Activated T-cell treated with anti-CD3 and anti-CD28 coated beads for 4 hours (primary cell): ENCODE measurements around the gene RBFOX2.
"Not testable (repeated sequence)": the region's sequence is repeated elsewhere in the genome, so short reads cannot be mapped to it uniquely, and the experiment has no call there.

Experiments used
- DNase-seq: peaks from one replicate; pipeline ENCODE4 v3.0.0-alpha.2; 2020

RBFOX2 gene

DNA sequence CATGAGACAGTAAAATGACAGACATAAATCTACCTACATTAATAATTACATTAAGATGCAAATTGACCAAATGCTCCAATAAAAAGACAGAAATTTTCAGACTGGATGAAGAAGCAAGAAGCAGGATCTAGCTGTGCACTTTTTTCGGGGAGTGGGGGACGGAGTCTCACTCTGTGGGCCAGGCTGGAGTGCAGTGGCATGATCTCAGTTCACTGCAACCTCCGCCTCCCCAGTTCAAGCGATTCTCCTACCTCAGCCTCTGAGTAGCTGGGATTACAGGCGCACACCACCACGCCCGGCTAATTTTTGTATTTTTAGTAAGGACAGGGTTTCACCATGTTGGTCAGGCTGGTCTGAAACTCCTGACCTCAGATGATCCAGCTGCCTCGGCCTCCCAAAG, 222.0 kb downstream of the RBFOX2 start:
- not testable (repeated sequence) for DNase-seq

DNA sequence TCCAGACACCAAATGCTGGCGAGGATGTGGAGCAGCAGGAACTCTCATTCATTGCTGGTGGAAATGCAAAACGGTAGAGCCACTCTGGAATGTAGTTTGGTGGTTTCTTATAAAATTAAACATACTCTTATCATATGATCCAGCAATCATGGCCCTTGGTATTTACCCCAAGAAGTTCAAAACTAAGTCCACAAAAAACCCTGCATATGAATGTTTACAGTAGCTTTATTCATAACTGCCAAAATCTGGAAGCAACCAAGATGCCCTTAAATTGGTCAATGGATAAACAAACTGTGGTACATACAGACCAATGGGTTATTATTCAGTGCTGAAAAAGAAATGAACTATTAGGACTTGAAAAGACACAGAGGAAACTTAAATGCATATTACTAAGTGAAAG, 223.2 kb downstream of the RBFOX2 start:
- DNase-seq = no peak

DNA sequence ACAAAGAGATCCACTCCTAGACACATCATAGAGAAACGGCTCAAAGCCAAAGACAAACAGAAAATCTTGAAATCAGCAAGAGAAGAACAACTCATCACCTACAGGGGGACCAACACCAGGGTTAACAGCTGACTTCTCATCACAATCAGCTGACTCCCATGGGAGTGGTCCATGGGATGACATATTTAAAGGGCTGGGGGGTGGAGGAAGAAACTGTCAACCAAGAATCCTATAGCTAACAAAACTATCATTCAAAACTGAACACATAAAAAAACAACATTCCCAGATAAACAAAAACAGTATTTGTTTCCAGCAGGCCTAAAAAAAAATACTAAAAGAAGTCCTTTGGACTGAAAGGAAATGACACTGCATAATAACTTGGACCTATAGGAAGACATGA, 224.2 kb downstream of the RBFOX2 start:
- no peak for DNase-seq

DNA sequence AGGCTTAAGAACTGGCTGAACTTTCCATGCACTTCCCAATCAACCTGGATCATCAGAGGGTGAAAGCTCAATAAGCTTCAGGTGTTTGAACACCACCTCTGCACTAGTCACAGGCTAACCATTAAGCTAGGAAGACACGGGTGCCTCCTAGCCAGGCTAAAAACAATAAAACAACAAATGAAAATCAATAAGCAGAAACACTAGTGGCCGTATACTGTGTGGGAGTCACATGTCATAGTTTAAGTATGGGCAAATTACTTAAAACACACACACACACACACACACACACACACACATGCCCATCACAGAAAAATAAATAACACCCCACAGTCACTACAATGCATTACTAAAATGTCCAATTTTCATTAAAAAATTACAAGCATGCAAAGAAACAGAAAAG, 225.7 kb downstream of the RBFOX2 start:
- no peak for DNase-seq

DNA sequence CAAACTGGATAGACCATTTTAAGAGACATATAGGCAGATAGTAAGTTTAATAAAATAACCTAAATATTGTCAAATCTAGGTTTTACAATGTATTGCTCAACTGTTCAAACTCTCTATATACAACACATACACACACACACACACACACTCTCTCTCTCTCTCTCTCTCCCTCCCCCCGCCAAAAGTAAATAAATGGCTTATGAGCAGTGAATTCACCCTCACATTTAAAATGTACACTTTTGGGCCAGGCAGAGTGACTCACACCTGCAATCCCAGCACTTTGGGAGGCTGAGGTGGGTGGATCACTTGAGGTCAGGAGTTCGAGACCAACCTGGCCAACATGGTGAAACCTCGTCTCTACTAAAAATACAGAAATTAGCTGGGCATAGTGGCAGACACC, 227.3 kb downstream of the RBFOX2 start:
- not testable (repeated sequence) for DNase-seq

GRCh38 chr22:35799150-35799549, 229.5 kb downstream of the RBFOX2 start:
- DNase-seq = no peak

DNA sequence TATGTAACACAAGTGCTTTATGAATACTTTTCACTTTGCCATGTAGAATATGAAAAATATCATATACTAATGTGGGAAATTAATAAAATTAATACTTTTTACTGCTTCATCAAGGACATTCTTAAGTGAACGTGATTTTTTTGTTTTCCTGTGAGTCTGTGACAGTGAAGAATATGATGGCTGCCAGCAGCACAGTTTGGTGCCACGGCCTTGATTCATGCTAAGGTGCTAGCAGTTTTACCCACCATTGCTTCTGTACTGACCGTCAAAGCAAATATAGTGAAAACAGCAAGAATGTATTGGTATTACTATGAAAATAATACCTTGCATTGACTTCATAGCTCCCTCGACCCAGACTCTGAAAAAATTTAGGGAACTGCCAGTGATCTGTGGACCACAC, 231.2 kb downstream of the RBFOX2 start:
- no peak for DNase-seq

DNA sequence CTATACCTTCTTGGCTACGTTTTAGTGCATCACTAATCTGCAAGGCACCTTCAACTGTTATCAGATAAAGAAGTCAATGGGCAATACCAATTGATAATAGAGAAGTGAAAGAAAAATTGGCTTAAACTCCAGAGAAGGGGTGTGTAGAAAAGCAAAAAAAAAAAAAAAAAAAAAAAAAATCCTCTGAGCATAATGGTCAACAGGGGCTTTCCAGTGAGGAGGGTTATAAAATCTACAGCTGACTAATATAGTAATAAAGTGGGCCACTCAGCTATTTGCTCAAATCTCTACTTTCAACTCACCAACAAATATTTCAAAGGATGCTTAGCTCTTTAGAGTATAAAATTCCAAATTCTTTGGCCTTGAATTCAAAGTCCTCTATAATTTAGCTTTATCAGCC, 233.1 kb downstream of the RBFOX2 start:
- no peak for DNase-seq

- DNase-seq = no peak
Observed at GRCh38 chr22:35792506-35792905, 236.1 kb downstream of the RBFOX2 start.

DNA sequence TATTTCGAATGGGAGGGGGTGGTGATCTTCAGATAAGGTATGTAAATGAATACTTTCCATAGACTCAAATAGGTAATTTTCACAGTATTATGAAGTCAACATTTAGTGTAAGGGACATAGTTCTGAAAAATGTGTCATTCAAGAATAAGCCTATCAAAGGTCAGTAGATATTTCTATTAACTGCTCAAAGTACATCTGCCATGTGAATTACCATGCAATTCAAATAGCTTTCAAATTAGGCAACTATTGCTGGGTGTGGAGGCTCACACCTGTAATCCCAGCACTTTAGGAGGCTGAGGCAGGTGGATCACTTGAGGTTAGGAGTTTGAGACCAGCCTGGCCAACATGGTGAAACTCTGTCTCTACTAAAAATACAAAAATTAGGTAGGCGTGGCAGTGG, 236.8 kb downstream of the RBFOX2 start:
- DNase-seq = not testable (repeated sequence)

- no peak for DNase-seq
Observed at GRCh38 chr22:35785181-35785923, 243.3 kb downstream of the RBFOX2 start.

GRCh38 chr22:35784633-35785032, 244.0 kb downstream of the RBFOX2 start:
- DNase-seq = no peak

DNA sequence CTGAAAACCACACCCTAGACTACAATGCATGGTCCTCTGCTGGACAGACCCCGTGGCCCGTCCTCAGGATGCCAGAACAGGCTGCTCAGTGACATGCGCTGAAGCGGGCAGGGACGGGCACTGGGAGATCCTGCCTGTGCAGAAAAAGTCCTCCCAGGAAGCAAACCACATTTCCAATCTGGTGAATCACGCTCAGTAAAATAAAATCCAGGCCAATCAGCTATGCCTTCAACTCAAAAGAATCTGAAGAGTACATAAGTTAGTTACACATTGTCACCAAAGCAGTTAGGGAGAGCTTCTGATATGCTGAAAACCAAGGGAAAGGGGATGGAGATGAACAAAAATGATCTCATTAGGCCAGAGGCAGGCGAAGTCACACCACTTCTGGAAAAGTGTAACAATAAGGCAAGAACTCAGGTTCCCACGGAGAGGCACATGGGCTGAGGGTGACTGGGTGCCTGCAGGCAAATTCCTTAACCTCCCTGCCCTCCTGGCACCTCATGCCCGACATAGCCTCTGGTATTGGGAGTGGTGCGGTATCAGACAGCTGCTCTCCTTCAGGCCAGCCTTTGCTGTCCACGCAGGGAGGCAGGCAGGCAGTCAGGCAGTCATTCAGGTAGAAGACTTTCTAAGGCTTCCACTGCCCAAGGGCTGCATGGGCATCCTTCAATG, 244.5 kb downstream of the RBFOX2 start:
- DNase-seq = no peak

- no peak for DNase-seq
Observed at GRCh38 chr22:35782504-35782903, 246.1 kb downstream of the RBFOX2 start.

- DNase-seq = no peak
Observed at GRCh38 chr22:35781898-35782297, 246.7 kb downstream of the RBFOX2 start.

GRCh38 chr22:35777335-35777975, 251.2 kb downstream of the RBFOX2 start:
- no peak for DNase-seq

DNA sequence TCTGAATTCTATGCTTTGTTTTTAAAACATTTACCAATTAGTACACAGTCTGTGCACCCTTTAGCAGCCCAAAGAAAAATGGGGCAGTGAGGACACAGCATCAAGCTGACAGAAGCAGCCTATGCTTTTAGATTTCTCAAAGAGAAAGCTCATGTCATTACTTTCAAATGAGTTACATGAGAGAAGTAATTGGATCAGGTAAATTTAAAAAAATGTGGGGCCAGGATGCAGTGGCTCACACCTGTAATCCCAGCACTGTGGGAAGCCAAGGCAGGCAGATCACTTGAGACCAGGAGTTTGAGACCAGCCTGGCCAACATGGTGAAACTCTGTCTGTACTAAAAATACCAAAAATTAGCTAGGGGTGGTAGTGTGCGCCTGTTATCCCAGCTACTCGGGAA, 253.3 kb downstream of the RBFOX2 start:
- DNase-seq = no peak

DNA sequence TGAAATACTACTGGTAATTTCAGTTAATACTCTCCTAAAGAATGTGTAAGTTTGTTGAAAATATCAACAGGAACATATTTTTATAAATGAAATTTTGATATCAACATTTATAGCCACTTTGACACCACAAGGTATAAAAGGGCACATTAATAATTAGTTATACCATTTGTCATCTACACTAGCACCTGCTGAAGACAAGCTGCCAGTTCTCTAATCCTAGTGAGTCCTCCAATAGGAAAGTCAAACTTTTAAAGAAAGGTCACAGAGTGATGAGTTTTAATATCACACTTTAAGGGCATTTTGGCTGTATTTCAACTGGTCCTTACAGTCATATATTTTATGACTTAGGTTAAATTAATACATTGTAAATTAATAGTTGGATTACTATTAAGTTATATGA, 258.6 kb downstream of the RBFOX2 start:
- DNase-seq = no peak

GRCh38 chr22:35766654-35767580, 261.7 kb downstream of the RBFOX2 start:
- no peak for DNase-seq

DNA sequence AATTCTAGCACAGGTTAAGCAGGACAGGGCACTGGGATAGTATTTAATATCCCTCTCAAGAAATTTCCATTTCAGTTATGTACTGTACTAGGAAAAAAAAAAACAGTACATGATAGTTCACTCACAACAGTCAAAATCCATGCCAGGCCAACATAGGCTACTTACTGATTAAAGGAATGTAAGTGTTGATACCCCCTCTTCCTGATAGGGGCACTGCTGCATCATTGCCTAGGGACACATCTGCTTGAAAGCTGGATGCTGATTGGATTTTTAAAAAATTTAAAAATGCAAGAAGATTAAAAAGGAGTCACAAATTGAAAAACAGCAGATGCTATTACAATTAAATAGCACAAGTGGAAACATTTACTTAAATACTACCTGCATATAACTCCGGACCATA, 267.6 kb downstream of the RBFOX2 start:
- DNase-seq = no peak

DNA sequence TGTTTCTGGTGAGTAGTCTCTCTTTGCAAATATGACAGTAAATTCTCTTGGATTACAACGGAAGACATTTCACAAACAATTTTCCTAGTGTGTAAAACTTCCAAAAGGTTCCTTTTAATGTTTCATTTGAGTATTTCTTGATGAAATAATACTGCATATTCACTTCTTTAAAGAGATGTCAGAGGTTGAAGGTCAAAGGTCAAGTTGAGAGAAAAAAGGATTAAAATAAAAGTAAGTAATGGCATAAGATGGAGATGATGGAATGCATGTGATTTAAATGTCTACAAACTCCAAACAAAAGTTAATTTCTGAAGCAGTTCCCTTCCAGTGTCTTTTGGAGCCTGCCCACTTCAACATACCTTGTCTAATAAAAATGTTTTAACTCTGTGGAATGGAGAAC, 270.2 kb downstream of the RBFOX2 start:
- DNase-seq = no peak

DNA sequence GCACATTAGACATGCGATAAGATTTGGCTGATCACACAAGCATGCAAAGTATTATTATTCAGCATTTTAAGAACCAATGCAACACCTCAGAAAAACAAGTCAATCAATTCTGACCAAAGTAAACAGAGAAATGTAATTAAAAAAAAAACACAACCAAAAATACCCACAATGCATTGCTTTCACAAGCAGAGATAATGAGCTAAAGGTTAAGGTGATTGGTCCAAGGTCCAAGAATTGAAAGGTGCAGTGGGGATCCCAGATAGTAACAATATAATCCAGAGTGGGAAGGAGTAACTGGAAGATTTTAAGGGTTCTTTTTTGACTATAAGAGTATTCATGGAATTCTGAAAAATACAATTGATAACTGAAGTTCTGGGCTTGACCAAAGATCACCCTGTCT, 271.9 kb downstream of the RBFOX2 start:
- DNase-seq = no peak

DNA sequence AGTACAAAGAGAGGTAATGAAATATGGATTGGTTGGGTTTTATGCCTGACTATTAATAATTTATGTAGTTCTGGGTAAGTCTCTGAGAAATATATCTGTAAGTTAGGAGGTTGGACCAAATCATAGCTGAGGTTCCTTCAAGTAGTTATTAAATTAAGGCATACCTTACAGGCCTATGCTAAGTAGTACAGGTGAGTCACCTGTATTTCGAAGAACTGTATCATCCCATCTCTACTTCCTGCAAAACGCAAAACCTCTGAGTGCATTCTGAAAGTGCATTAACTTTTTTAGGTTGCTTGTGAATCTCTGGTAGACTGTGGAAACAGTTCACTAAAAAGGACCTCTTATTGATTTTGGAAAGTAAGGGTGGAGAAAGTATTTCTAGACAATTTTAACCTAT, 273.9 kb downstream of the RBFOX2 start:
- no peak for DNase-seq
